ENCODE data around the gene GSK3A. TPM values are rescaled to one million over a fixed set of nuclear protein-coding genes. Genes with fewer than 3 reads are reported as not detected.

Gene GSK3A
- total and polyA plus RNA-seq, 9 of the 15 experiments (the other 6 are each of a cell fraction or from before 2014, with no cell fraction given): 0.62 to 90.7 (median 33.3) TPM

- TF ChIP-seq PRDM10 (IDR thresholded peaks at IDR 0.05; ENCODE audit: partially characterized antibody): no peak
- no peak for TF ChIP-seq E2F8 (IDR thresholded peaks at IDR 0.05; ENCODE audit: low read depth, partially characterized antibody)
- TF ChIP-seq ZNF655 (CRISPR knock-in tag; IDR thresholded peaks at IDR 0.05): no peak
- no peak for TF ChIP-seq PPARD (CRISPR knock-in tag; IDR thresholded peaks at IDR 0.05)
- no peak for TF ChIP-seq ZNF197 (CRISPR knock-in tag; IDR thresholded peaks at IDR 0.05; ENCODE audit: low read depth)
- 0 out of 4 replicates have a peak, but pooled peaks of 1 of the 2 experiments have one; percentile 34 for TF ChIP-seq HDAC1 (IDR thresholded peaks at IDR 0.05)
- TF ChIP-seq BCL6 (CRISPR knock-in tag; IDR thresholded peaks at IDR 0.05): no peak
- no peak for TF ChIP-seq ZNF324 (CRISPR knock-in tag; IDR thresholded peaks at IDR 0.05)
- no peak for TF ChIP-seq EHMT2 (IDR thresholded peaks at IDR 0.05)
- no peak for TF ChIP-seq ZNF785 (CRISPR knock-in tag; IDR thresholded peaks at IDR 0.05)
- no peak for TF ChIP-seq GATAD2A (IDR thresholded peaks at IDR 0.05)
- TF ChIP-seq CUX1 (CRISPR knock-in tag; IDR thresholded peaks at IDR 0.05): no peak
Measured at GRCh38 chr19:42255766-42256745, 13.7 kb upstream of the GSK3A start (continued).
